ENCODE results near the gene SLC7A9. TPM values are rescaled to one million over a fixed set of nuclear protein-coding genes. Genes with fewer than 3 reads are reported as not detected.

The SLC7A9 gene
- total and polyA plus RNA-seq, 10 of the 15 experiments (the other 5 are each of a cell fraction or from before 2014, with no cell fraction given): 0.13 to 0.17 TPM; not detected in 8

DNA sequence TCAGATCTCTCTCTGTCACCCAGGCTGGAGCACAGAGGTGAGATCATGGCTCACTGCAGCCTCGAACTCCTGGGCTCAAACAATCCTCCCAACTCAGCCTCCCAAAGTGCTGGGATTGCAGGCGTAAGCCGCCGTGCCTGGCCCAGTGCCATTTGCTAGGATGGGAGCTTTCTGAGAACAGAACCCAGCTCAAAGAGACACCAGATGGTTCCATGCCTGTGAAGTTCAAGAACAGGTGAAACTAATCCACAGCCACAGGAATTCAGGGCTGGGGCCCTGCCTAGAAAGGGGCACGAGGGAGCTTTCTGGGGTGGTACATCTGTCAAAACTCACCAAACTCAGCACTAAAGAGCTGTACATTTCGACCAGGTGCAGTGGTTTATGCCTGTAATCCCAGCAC lies 4.2 kb downstream of the SLC7A9 start:
- TF ChIP-seq FOS (IDR thresholded peaks at IDR 0.05; ENCODE audit: borderline replicate concordance, extremely low read depth, insufficient read length) (no peak), ZSCAN29 (IDR thresholded peaks at IDR 0.05) (no peak), ZNF217 (IDR thresholded peaks at IDR 0.05) (no peak), KLF5 (IDR thresholded peaks at IDR 0.05; ENCODE audit: partially characterized antibody) (no peak), TAF1 (IDR thresholded peaks at IDR 0.05; ENCODE audit: borderline replicate concordance, low read depth, low read length) (no peak), IRF4 (IDR thresholded peaks at IDR 0.05; ENCODE audit: low read depth, low read length) (no peak), SREBF2 (IDR thresholded peaks at IDR 0.05; ENCODE audit: low read length) (no peak), BRCA1 (IDR thresholded peaks at IDR 0.05; ENCODE audit: low read depth, low read length) (no peak), ZNF274 (IDR thresholded peaks at IDR 0.05; ENCODE audit: insufficient read depth, insufficient read length) (no peak), JUND (IDR thresholded peaks at IDR 0.05; ENCODE audit: low read depth, low read length) (no peak), MAX (IDR thresholded peaks at IDR 0.05; ENCODE audit: low read depth, low read length) (no peak), HDAC6 (IDR thresholded peaks at IDR 0.05; ENCODE audit: unreplicated experiment) (no peak)
- Histone ChIP-seq H3K9me3 (replicated peaks; ENCODE audit: control insufficient read depth, insufficient read depth, low read length) (no peaks in the 10 kb centered on the region), H3K4me1 (ENCODE audit: control insufficient read depth, insufficient read depth, low read length) (no peaks in the 10 kb centered on the region), H2AFZ (ENCODE audit: control insufficient read depth, low read depth, low read length) (no peak overlapping the region), H3K4me3 (no peak overlapping the region), H3K27ac (ENCODE audit: control insufficient read depth, insufficient read depth) (no peak overlapping the region), H3K9ac (ENCODE audit: control insufficient read depth, insufficient read depth, low read length) (no peak overlapping the region), H3K36me3 (ENCODE audit: control insufficient read depth in 2 of 2, insufficient read depth in 2 of 2, low read length in 1 of 2) (no peaks in the 10 kb centered on the region), H3K27me3 (replicated peaks in 1 of 2; ENCODE audit: control insufficient read depth in 2 of 2, insufficient read depth in 2 of 2, low read length in 1 of 2) (no peaks in the 10 kb centered on the region), H3K79me2 (ENCODE audit: control insufficient read depth, insufficient read depth, low read length) (no peaks in the 10 kb centered on the region), H4K20me1 (ENCODE audit: control insufficient read depth, insufficient read depth) (no peaks in the 10 kb centered on the region), H3K4me2 (ENCODE audit: control insufficient read depth, insufficient read depth) (no peak overlapping the region)
- no peak for DNase-seq (ENCODE audit: low read depth, low spot score)
- RAD21 ChIA-PET (ENCODE audit: unreplicated experiment): no interaction called here
- SMC1A ChIA-PET (ENCODE audit: uncharacterized antibody, unreplicated experiment): no interaction called here
- no peak for ATAC-seq
- intact Hi-C loops (cut with micrococcal nuclease; ENCODE audit: unreplicated experiment): no loop called here
- POLR2A ChIA-PET: no interaction called here
- CTCF ChIA-PET: no interaction called here
- no TSS peak for BruUV-seq (replicated peaks)
- in situ Hi-C loops (cut with MboI): no loop called here
- no peak for FAIRE-seq
- WGBS (ENCODE audit: insufficient coverage, insufficient replicate concordance, low lambda C conversion rate, missing lambda C conversion rate): 40% methylated on average over 6 of the region's 6 CpGs
